Measurements from ENCODE around the gene SLC25A34. TPM values are rescaled to one million over a fixed set of nuclear protein-coding genes. Genes with fewer than 3 reads are reported as not detected.

Gene SLC25A34
- total and polyA plus RNA-seq, 2 of the 13 experiments (the other 11 are each of a cell fraction or from before 2014, with no cell fraction given) = 0.13 to 0.18 TPM

GRCh38 chr1:15755646-15756040, 19.6 kb downstream of the SLC25A34 start (continued):
- TF ChIP-seq HNRNPK (IDR thresholded peaks at IDR 0.05; ENCODE audit: low read depth, low read length, poor library complexity, severe bottlenecking) = peak; percentile 26

GRCh38 chr1:15756143-15757015, 20.3 kb downstream of the SLC25A34 start:
- POLR2A ChIA-PET = interaction anchor here (1.5 kb wide), 1 partner anchor 9 kb away, joined by 4 read pairs; no protein-coding TSS in a partner anchor
- peak overlapping the region; percentile 91 for H3K4me2 ChIP-seq (ENCODE audit: low read depth, low read length)
- no peaks in the 10 kb centered on the region for H3K9me3 ChIP-seq (ENCODE audit: low read length)
- FAIRE-seq = no peak
- peaks cover 58% of the 10 kb centered on the region for H3K4me1 ChIP-seq (ENCODE audit: insufficient read depth, low read length)
- DNase-seq (ENCODE audit: low spot score) = peak; percentile 52
- BruUV-seq (replicated peaks) = no TSS peak
- no peaks in the 10 kb centered on the region for H4K20me1 ChIP-seq (ENCODE audit: insufficient read depth, low read length)
- peak; percentile 34 for ATAC-seq
- H3K27me3 ChIP-seq (ENCODE audit: control insufficient read depth in 1 of 2, insufficient read depth in 2 of 2, low read length in 2 of 2) = peaks cover 0 to 27% of the 10 kb centered on the region in 2 experiments; a peak in 3 of 5 replicates
- no peak overlapping the region for H3K9ac ChIP-seq (ENCODE audit: insufficient read depth, low read depth, low read length)
- H2AFZ ChIP-seq (ENCODE audit: low read length) = no peak overlapping the region
- 37% methylated on average over 10 of the region's 21 CpGs for WGBS (ENCODE audit: low lambda C conversion rate)
- CTCF ChIA-PET (ENCODE audit: low intra/inter-chr PET ratio, low total read pairs) = no interaction called here
- in situ Hi-C loops (cut with HindIII; ENCODE audit: extremely low pct_ligation_motif_present, low pct_unique_long_range_greater_than_20kb) = no loop called here
- intact Hi-C loops (cut with micrococcal nuclease; ENCODE audit: unreplicated experiment) = no loop called here
- no peak overlapping the region for H3K27ac ChIP-seq (ENCODE audit: extremely low read length, insufficient read depth, low read length)
- H3K36me3 ChIP-seq (replicated peaks in 1 of 2; ENCODE audit: control insufficient read depth in 1 of 2, insufficient read depth in 2 of 2, low read length in 2 of 2) = no peaks in the 10 kb centered on the region
- peaks cover 2% of the 10 kb centered on the region for H3K79me2 ChIP-seq (ENCODE audit: insufficient read depth, low read length)
- H3K4me3 ChIP-seq (replicated peaks in 1 of 3; ENCODE audit: insufficient read depth in 1 of 3, low read depth in 2 of 3, low read length in 3 of 3) = peak overlapping the region; percentile 19 to 82 (median 45); a peak in 4 of 6 replicates
- TF ChIP-seq ARID5B (CRISPR knock-in tag; IDR thresholded peaks at IDR 0.05) (peak; percentile 13; the same call in 1 of the 2 replicates), MBNL3 (CRISPR knock-in tag; conservative IDR thresholded peaks at IDR 0.05) (no peak), FOXO1 (CRISPR knock-in tag; IDR thresholded peaks at IDR 0.05) (0 out of 2 replicates have a peak, but pooled peaks have one; percentile 12), NBN (conservative IDR thresholded peaks at IDR 0.05) (no peak), NFATC3 (CRISPR knock-in tag; IDR thresholded peaks at IDR 0.05) (0 out of 2 replicates have a peak, but pooled peaks have one; percentile 55), ZNF574 (CRISPR knock-in tag; IDR thresholded peaks at IDR 0.05) (0 out of 2 replicates have a peak, but pooled peaks have one; percentile 13), HNRNPLL (IDR thresholded peaks at IDR 0.05; ENCODE audit: low read depth, low read length, poor library complexity, severe bottlenecking) (peak; percentile 39), RBFOX2 (IDR thresholded peaks at IDR 0.05; ENCODE audit: low read depth, low read length) (0 out of 2 replicates have a peak, but pooled peaks have one; percentile 20), HNRNPL (IDR thresholded peaks at IDR 0.05; ENCODE audit: low read depth, low read length) (peak; percentile 91), ZKSCAN1 (IDR thresholded peaks at IDR 0.05; ENCODE audit: low read length) (peak; percentile 73; the same call in 1 of the 2 replicates), ETV5 (CRISPR knock-in tag; IDR thresholded peaks at IDR 0.05; ENCODE audit: borderline replicate concordance) (peak; percentile 65; the same call in 1 of the 2 replicates), GABPB1 (CRISPR knock-in tag; IDR thresholded peaks at IDR 0.05) (peak; percentile 39; the same call in 1 of the 2 replicates), ARNT2 (CRISPR knock-in tag; IDR thresholded peaks at IDR 0.05; ENCODE audit: low read depth) (no peak)
